Activated CD8-positive, alpha-beta memory T cell treated with anti-CD3 and anti-CD28 coated beads for 36 hours (primary cell): Measurements from ENCODE around the gene LYZ. TPM values are rescaled to one million over a fixed set of nuclear protein-coding genes. Genes with fewer than 3 reads are reported as not detected.

ENCODE experiments used
- CTCF ChIA-PET: fragments of 350-600 bp; sonication (Branson Sonifier 250); formaldehyde crosslinking; loops from one replicate; lab custom pipeline; 2021; ENCODE audit warnings: antibody characterized with exemption; lab: Charles Lee
- POLR2A ChIA-PET: fragments of 350-600 bp; sonication (Branson Sonifier 250); formaldehyde crosslinking; loops from one replicate; lab custom pipeline; 2021; ENCODE audit warnings: antibody characterized with exemption; lab: Charles Lee
- total RNA-seq, 2 experiments: library from RNA; stranded (reverse); gene quantifications; one replicate each; pipeline ENCODE4 v1.2.3, GENCODE V29; 2021

Gene LYZ
- total RNA-seq, 2 experiments from 2014 or later = not detected

DNA sequence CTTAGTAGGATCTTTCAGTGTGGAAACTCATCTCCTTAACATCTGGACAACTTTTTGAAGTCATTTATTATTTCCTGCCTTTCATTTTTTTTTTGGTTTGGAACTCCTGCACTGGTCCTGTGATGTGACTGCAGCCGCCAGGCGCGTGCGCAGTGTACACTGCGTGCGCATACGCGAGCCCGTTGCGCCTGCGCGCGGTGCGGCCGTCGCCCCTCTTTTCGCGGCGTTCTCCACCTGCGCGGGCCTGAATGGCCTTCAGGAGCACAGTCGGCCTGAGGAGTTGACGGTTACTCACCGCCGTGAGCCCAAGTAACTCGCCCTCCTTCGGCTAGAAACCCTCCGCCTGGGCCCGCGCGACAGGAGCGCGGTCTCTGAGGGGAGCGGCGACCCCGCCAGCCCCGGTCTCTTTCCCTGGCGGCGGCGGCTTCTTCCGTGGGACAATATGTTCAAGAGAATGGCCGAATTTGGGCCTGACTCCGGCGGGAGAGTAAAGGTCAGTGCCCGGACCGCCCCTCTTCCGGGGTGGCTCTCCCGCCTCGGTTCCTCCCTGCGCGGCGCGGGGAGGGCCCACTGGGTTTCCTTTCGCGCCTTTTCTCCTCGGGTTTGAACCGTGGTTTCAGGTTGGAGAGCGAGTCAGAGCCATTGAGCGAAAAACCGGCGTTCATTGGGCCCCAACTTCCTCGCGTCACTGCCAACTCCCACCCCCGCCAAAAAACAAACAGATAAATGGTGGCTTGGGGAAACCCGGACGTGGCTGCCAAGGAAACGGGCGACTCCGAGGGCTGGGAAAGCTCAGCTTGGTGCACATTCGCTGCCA is 11.6 kb downstream of the LYZ start, which contains the start of gene YEATS4:
TSS of gene YEATS4 (plus strand) at position 213 of the 817 bp plus-strand sequence. CDS start at position 443, 230 bp downstream.
- ChIA-PET POLR2A (interaction anchor here (1.2 kb wide), 1 partner anchor 229 kb away, joined by 3 read pairs; no protein-coding TSS in a partner anchor), CTCF (interaction anchor here (0.7 to 0.8 kb wide), 2 partner anchors 109 to 279 kb away, joined by 3 read pairs; no protein-coding TSS in a partner anchor)

GRCh38 chr12:69360348-69360672 is 12.1 kb downstream of the LYZ start:
- ChIA-PET POLR2A (interaction anchor here (1.2 kb wide), 1 partner anchor 229 kb away, joined by 3 read pairs; no protein-coding TSS in a partner anchor), CTCF (interaction anchor here (0.7 to 0.8 kb wide), 2 partner anchors 108 to 279 kb away, joined by 3 read pairs; no protein-coding TSS in a partner anchor)

DNA sequence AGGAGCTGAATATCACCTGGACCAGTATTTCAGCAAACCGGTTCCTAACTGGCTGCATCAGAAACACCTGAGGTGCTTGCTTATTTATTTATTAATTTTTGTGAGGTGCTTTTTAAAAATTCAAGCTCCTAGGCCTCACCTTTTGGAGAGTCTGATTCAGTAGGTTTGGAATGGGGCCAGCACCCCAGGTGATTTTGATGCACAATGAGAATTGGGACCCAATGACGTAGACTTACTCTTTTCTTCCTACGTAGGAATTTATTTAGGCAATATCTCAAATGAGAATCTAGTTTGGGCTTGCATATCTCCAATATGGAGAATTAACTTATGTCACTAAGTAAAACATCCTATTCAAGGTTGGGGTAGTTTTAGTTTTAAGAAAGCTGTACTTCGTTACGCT is 18.6 kb downstream of the LYZ start:
- ChIA-PET CTCF (interaction anchor here (0.8 kb wide), 1 partner anchor 28 kb away, joined by 3 read pairs; no protein-coding TSS in a partner anchor), POLR2A (no interaction called here)

- CTCF ChIA-PET = no interaction called here
- POLR2A ChIA-PET = no interaction called here
Observed at GRCh38 chr12:69368171-69368570, 20.0 kb downstream of the LYZ start.

- POLR2A ChIA-PET = no interaction called here
- CTCF ChIA-PET = no interaction called here
Observed at GRCh38 chr12:69383074-69383473, 34.9 kb downstream of the LYZ start.

- POLR2A ChIA-PET = no interaction called here
- CTCF ChIA-PET = no interaction called here
Observed at GRCh38 chr12:69385038-69385437, 36.9 kb downstream of the LYZ start.

DNA sequence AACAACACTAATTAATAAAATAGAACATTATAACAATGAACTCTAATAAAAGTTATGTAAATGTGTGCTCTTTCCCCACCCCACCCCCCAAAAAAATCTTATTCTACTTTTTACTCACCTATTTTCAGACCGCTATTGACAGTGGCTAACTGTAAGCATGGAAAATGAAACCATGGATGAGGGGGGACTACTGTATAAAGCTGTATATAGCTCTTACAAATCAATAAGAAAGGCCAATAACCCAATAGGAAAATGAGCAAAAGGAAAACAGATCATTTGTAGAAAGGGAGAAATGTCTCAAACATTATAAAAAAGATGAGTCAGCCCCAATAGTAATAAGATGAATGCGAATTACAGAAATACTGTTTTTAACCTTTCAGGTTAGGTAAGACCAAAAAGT is 38.7 kb downstream of the LYZ start:
- ChIA-PET CTCF (interaction anchor here (0.7 to 1.6 kb wide), 2 partner anchors 29 to 338 kb away, joined by 3 to 4 read pairs; no protein-coding TSS in a partner anchor), POLR2A (interaction anchor here (0.7 kb wide), 1 partner anchor 177 kb away, joined by 5 read pairs; no protein-coding TSS in a partner anchor)

- ChIA-PET CTCF (no interaction called here), POLR2A (no interaction called here)
Observed at GRCh38 chr12:69388371-69388770, 40.2 kb downstream of the LYZ start.

DNA sequence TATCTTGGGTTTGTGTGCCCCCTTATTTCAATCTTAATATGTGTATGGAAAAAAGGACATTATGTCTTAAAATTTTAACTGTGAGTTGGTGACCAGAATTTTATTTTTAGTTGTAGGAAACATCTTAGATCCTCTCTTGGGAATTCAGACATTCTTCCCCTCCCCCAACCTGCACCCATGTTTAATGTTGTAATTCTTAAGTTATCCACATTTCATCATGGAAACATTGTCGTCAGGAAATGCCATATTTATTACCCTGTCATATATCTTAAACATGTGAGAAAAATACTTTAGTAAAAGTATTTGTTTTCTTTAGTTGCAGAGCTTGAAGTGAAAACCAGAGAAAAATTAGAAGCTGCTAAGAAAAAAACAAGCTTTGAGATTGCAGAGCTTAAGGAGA is 41.6 kb downstream of the LYZ start:
- POLR2A ChIA-PET = no interaction called here
- CTCF ChIA-PET = no interaction called here

DNA sequence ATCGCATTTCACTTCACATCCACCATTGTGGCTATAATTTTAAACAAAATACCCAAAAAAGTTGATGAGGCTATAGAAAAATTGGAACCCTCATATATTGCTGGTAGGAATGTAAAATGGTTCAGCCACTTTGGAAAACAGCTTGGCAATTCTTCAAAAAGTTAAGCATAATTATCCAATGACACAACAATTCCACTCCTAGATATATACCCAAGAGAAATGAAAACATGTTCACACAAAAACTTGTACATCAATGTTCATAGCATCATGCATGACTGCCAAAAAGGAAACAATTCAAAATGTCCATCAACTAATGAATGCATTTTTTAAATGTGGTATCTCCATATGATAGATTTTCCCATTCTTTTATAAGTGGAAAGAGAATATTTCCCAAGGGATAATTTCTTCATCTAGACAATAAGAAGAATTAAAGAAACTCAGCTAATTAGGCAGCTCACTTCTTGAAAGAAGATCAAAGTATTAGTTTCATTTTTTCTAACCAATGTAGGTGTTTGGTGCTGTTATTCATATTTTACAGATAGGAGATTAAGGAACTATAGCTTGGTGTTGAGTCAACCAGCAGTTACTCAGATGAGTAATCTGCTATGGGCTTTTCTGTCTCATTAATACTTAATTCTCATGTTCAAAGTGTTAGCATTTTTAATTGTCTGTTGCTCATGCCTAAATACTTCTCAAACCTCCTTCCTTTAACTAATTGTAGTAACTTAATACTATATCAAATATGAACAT is 44.2 kb downstream of the LYZ start:
- ChIA-PET CTCF (no interaction called here), POLR2A (no interaction called here)

- ChIA-PET POLR2A (no interaction called here), CTCF (interaction anchor here (0.7 kb wide), 1 partner anchor 39 kb away, joined by 7 read pairs; no protein-coding TSS in a partner anchor)
Observed at GRCh38 chr12:69396041-69396440, 47.9 kb downstream of the LYZ start.

DNA sequence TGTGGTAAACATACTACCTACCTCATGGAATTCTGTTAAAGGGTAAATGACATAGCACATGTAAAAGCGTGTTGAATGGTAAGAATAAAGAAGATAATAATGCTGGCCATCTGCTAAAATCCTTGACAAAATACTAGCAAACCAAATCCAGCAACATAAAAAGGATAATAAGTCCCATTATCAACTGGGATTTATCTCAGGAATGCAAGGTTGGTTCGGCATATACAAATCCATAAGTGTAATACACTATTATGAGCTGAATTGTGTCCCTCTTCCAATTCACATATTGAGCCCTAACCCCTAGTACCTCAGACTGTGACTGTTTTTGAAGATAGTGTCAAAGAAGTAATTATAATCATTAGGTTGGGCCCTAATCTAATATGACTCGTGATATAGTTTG is 48.8 kb downstream of the LYZ start:
- CTCF ChIA-PET = no interaction called here
- POLR2A ChIA-PET = no interaction called here

GRCh38 chr12:69397978-69398377 is 49.8 kb downstream of the LYZ start:
- POLR2A ChIA-PET = no interaction called here
- CTCF ChIA-PET = no interaction called here

DNA sequence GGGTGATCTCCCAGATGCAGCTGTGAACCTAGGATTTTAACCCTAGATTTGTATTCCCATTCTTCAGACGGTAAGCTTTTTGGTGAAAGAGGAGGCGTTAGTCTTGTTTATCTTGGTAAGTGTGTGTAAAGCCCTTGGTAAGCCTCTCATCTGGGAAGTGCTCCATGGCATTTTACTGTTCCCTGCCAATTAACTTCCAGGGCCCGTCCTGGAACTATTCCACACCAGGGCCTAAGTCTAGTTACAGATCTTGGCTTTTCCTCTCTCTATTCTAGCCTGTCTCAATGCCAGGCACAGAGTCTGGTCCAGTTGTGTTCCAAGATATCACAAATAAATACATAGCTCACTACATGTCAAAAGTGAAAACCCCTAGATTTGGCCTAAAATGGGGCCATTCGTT is 53.8 kb downstream of the LYZ start:
- ChIA-PET POLR2A (no interaction called here), CTCF (interaction anchor here (0.5 kb wide), 1 partner anchor 18 kb away, joined by 3 read pairs; no protein-coding TSS in a partner anchor)

Other genes with a start within 250 kb of the LYZ start
- gene CPSF6, start 108.8 kb upstream of the LYZ start, total RNA-seq = 100 to 1,000 TPM; 117 to 120 TPM
- 10 to 100 TPM; 39.9 to 40.0 TPM for gene YEATS4, start 11.4 kb downstream of the LYZ start, total RNA-seq
- gene FRS2, start 122.0 kb downstream of the LYZ start, total RNA-seq = 1 to 10 TPM; 8.5 to 9.3 TPM
- gene CCT2, start 237.1 kb downstream of the LYZ start, total RNA-seq = 100 to 1,000 TPM; 449 to 452 TPM